Motor neuron (in vitro differentiated cells): ENCODE results near the gene MCEMP1. TPM values are rescaled to one million over a fixed set of nuclear protein-coding genes. Genes with fewer than 3 reads are reported as not detected.

Experiments used
- ATAC-seq, 8 experiments: fragments of 200-7000 bp; cut with Tn5 transposase; replicated peaks in 6 of 8; 2 replicates each; pipeline ENCODE4 v1.8.0; 2021; ENCODE audit warnings: mild to moderate bottlenecking in 8 of 8, moderate library complexity in 8 of 8
- H3K27ac ChIP-seq, 2 donors: fragments of 250-450 bp; sonication (Bioruptor Pico); 2 replicates each; pipeline ENCODE4 v1.9.0; 2021; ENCODE audit warnings: antibody characterized with exemption in 2 of 2, mild to moderate bottlenecking in 2 of 2, moderate library complexity in 1 of 2
- H3K4me1 ChIP-seq, 2 donors: fragments of 250-450 bp; sonication (Bioruptor Pico); replicated peaks in 1 of 2; 2 replicates each; pipeline ENCODE4 v1.6.1; 2021; ENCODE audit warnings: antibody characterized with exemption in 2 of 2, mild to moderate bottlenecking in 2 of 2, moderate library complexity in 1 of 2
- H3K4me3 ChIP-seq, 5 donors: fragments of 250-450 bp; sonication (Bioruptor Pico); 2 replicates each; pipeline ENCODE4 v1.9.0; 2021; ENCODE audit warnings: antibody characterized with exemption in 5 of 5, mild to moderate bottlenecking in 5 of 5, moderate library complexity in 4 of 5
- WGBS, 10 experiments: fragments of 450-650 bp; shearing (Covaris generic); methylation state at CpG; one replicate each; pipeline ENCODE4 v1.0.0; 2022; 5-methylcytosine and 5-hydroxymethylcytosine counted together
- in situ Hi-C, 9 experiments: fragments of 400-800 bp; cut with MboI; loops; one replicate each; pipeline ENCODE4 v1.15.0; 2021; ENCODE audit warnings: low sequenced_read_pairs in 9 of 9, low pct_unique_long_range_greater_than_20kb in 2 of 9; ENCODE audit not compliant: unreplicated experiment in 9 of 9
- total RNA-seq, 8 experiments: library from RNA; unstranded; fragments of 300-600 nt; gene quantifications; 2 replicates each; pipeline versions ENCODE4 v1.2.3 to v1.2.4, GENCODE V29; 2022

Gene MCEMP1, protein sequence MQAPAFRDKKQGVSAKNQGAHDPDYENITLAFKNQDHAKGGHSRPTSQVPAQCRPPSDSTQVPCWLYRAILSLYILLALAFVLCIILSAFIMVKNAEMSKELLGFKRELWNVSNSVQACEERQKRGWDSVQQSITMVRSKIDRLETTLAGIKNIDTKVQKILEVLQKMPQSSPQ
- total RNA-seq, result under 1 TPM in 2 of 8 experiments, not detected in 6; 0.13 to 0.85 TPM

DNA sequence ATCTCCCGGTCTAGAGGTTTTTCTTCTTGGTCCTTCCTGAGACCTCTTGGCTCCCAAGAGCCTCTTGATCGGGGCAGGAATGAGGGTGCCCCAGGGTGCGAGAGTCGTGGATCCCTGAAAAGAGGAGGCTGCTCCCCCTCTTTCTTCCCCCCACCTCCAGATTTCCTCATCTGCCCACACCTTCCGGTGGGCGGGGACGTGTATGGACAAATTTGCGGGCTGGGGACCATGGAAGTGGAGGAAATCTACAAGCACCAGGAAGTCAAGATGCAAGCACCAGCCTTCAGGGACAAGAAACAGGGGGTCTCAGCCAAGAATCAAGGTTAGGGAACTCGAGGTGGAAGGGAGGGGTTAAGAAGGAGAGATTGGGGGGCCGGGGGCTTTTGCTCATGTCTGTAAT is at the start of gene MCEMP1:
TSS of gene MCEMP1 (plus strand) at position 237 of the 400 bp plus-strand sequence. CDS start at position 268, 31 bp downstream.
- Histone ChIP-seq H3K27ac (no peak within 1 kb of the TSS), H3K4me1 (peaks cover 8% of the 10 kb centered on the region in 2 donors), H3K4me3 (no peak within 1 kb of the TSS)
- in situ Hi-C loops, result no loop called here
- no peak for ATAC-seq
- 10 to 70% (median 42%) methylated on average over 2 to 4 of the region's 10 CpGs; no CpG with 5 or more reads in 7 of the 10 experiments for WGBS, 10 experiments

DNA sequence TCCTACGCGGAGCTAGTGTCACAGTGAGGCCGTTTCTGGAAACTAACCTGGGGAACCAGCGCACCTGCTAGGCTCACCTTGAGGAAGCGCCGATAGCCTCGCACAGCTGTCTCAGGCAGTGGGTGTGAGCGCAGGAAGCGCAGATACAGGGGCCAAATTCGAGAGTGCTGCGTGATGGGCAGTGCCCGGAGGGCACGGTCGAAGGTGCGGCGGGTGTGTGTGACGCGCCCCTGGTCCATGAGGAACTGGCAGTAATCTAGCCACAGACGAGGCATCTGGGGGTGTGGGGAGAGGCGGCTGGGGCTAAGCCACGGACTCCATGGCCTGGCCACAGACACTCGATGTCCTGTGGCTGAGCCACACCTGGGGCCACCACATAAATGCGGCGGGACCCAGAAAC is 49.7 kb upstream of the MCEMP1 start:
- no peak overlapping the region for H3K4me3 ChIP-seq
- in situ Hi-C loops, result no loop called here
- H3K4me1 ChIP-seq, result peaks cover 10 to 14% of the 10 kb centered on the region in 2 donors
- no peak for ATAC-seq
- no peak overlapping the region for H3K27ac ChIP-seq
- WGBS, 10 experiments, result 90 to 100% (median 93%) methylated on average over 3 to 7 of the region's 24 CpGs; no CpG with 5 or more reads in 7 of the 10 experiments

DNA sequence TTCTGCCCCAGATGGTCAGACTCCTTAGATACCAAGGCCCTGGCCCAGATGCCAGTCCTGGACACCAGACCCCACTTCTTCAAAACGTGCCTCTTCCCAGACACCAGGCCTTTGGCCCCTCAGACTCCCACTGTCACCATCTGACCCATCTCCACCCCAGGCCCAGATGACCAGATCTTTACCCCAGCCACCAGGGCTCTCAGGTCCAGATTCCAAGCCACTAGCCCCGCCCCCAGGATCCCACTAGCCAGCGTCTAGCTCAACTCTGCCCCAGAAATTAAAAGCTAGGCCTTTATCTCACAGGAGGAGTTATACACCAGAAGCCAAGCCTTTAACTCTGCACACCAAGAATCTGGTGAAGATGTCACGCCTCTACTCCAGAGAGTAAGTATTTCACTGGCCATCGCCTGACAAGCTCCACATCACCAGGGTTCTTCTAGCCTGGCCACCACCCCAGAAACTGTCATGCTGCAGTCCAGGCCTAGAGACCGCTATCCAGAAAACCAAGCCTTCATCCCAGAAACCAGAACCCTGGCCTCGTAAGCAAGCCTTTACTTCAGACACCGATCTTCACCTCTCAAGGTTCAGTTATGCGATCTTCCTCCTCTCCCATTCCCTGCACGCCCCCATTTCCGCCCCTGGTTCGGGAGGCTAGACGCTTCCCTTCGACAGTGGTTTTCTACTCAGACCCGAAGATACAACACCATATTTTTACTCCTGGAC is 48.1 kb upstream of the MCEMP1 start:
- peaks cover 10 to 14% of the 10 kb centered on the region in 2 donors for H3K4me1 ChIP-seq
- in situ Hi-C loops, result no loop called here
- ATAC-seq, result no peak
- WGBS, 10 experiments, result 0% methylated on average over 1 to 10 of the region's 15 CpGs; no CpG with 5 or more reads in 5 of the 10 experiments
- peak overlapping the region; percentile 67 to 99 (median 95) for H3K4me3 ChIP-seq
- peak overlapping the region; percentile 73 to 88 for H3K27ac ChIP-seq

DNA sequence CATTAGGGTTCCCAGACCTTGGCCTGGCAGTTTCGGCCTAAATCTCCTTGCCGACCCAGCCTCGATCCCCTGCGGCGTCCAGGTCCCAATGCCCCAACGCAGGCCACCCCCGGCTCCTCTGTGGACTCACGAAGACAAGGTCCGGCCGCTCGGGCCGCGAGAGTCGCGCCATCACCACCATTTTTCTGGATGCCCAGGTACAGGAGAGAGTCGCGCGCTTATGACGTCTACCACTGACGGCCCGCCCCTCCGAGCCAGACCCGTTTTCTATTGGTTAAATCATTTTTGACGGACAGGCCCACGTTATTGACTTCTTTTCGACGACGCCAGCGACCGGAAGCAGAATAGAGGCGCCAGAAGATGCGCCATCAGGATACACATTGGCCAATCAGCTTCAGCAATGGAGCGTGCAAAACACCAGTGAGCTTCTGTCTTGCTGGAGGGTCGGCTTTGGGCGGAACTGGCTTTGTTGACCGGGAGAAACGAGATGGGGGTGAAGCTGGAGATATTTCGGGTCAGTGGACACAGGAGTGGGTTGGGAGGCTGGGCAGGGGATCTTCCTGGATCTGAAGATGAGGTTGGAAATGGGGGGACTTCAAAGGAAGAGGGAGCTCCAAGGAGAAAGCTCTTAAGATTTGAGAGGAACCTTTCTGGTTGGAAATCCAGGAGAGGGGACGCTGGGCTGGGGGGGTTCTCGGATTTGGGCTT is 47.4 kb upstream of the MCEMP1 start, which contains the start of the genes PET100 and XAB2:
TSS of gene PET100 (plus strand) at position 447 of the 708 bp plus-strand sequence. CDS start at position 488, 41 bp downstream.
TSS of gene XAB2 (minus strand) at position 199 of the 708 bp plus-strand sequence. CDS start at position 181, 18 bp downstream.
- 0 to 3% (median 0%) methylated on average over 2 to 10 of the region's 40 CpGs; no CpG with 5 or more reads in 3 of the 10 experiments for WGBS, 10 experiments

DNA sequence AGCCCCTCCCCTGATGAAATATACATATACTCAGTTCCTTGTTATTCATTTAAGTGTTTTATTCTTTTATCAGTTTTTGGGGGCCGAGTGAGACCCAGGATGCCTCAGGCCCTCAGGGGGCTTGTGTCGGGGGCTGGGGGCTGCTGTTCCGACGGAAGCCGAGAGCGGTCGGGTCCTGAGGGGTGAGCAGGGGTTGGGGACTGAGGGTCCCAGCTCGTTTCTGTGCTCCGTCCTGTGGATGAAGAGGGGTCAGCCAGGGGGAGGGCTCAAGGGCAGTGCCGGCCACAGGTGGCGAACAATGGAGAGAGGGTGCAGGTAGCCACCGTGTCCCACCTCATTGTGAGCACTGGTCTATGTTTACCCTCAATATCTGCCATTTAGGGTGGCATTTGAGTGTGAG is 45.3 kb upstream of the MCEMP1 start:
- no peak overlapping the region for H3K27ac ChIP-seq
- no peak for ATAC-seq
- 96 to 100% (median 96%) methylated on average over 4 to 6 of the region's 12 CpGs; no CpG with 5 or more reads in 7 of the 10 experiments for whole genome bisulfite sequencing, 10 experiments
- in situ Hi-C loops, result no loop called here
- H3K4me1 ChIP-seq, result peaks cover 10 to 14% of the 10 kb centered on the region in 2 donors
- H3K4me3 ChIP-seq, result no peak overlapping the region

More for the DNA sequence above, 47.4 kb upstream of the MCEMP1 start, which contains the start of the genes PET100 and XAB2:
- peaks cover 10 to 14% of the 10 kb centered on the region in 2 donors for H3K4me1 ChIP-seq
- ATAC-seq, result peak; percentile 95 to 99 (median 97)
- in situ Hi-C loops, result no loop called here
- H3K27ac ChIP-seq, result peak within 1 kb of the TSS; percentile 85 to 90
- H3K4me3 ChIP-seq, result peak within 1 kb of the TSS; percentile 67 to 99 (median 95)

DNA sequence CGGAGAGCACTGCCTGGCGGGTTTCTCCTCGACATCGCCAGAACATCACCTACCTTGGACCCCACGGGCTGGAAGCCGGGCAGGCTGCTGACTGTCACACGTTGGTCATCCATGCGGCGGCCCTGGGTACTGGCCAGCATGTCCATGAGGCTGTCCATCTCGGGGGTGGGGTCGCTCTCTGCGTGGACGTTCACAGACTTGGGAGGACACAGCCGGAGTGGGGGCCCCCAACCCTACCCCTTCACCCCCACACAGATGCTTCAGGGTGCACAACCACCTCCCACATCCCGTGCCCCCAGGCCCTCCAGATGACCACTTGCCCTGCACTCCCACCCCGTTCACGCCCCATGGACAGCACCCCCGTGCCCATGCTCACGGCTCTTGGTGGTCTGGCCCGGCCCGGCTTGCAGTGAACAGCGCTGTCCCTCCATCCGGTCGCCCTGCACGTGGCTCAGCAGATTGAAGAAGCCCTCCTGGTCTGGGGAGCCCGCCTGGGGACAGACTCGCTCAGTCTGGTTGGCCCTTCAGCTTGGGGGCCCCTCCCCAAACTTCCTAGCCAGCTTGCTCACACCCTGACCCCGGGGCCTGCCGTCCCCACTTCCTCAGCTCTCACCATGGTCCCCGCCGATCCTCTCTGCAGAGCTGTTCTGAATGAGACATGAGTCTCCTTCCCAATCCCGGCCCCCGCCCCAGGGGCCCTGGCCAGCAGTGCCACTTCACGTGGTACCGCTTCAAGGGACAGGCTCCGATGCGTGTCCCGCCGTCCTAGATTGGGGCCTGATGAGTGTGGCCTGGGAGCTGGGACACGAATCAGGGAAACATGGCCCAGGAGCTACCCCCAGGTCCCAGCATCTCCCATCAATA is 44.3 kb upstream of the MCEMP1 start:
- H3K4me1 ChIP-seq, result peaks cover 10 to 14% of the 10 kb centered on the region in 2 donors
- in situ Hi-C loops, result no loop called here
- H3K27ac ChIP-seq, result no peak overlapping the region
- ATAC-seq, result no peak
- 70 to 100% (median 92%) methylated on average over 1 to 2 of the region's 40 CpGs; no CpG with 5 or more reads in 5 of the 10 experiments for WGBS, 10 experiments
- no peak overlapping the region for H3K4me3 ChIP-seq

DNA sequence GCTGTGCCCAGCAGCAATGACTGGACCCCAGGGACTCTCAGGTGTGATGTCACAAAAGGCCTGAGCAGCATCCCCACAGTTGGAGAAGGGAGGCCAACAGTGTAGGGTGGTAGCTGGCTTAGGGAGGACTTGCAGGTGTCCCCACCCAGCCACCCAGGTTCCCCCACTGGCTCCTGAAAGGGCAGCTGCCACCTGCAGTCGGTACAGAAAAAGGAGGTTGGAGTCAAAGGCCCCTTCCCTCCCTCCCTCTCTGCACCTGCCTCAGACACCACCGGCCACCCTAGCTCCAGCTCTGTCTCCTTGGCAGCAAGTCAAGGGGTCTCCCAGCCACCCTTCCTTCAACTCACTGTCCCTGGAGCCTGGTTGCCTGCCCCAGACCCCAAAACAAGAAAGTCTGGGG is 43.2 kb upstream of the MCEMP1 start, which contains the start of gene PCP2:
TSS of gene PCP2 (minus strand) at position 22 of the 400 bp plus-strand sequence. CDS start 262 bp downstream, outside the sequence.
- H3K4me3 ChIP-seq, result no peak within 1 kb of the TSS
- in situ Hi-C loops, result no loop called here
- no peak for ATAC-seq
- no peak within 1 kb of the TSS for H3K27ac ChIP-seq
- WGBS, 10 experiments, result no CpG with 5 or more reads among the region's 2 CpGs
- peaks cover 6 to 7% of the 10 kb centered on the region in 2 donors for H3K4me1 ChIP-seq

DNA sequence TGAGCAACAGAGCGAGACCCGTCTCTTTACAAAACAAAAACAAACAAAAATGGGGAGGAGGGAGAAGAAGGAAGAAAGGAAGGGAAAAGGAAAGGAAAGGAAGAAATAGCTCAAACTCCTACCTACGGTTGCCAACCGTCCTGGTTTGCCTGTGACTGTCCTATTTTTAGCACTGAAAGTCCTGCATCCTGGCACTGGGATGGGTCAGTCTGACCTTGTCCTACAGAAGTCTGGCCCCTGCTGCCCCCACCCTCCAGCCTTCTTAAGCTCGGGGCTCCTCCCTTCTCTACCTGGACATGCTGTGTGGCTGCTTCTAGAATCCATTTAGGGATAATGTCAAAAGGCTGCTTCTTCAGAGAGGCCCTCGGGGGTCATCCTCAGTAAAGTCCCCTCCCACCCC is 41.2 kb upstream of the MCEMP1 start:
- in situ Hi-C loops, result no loop called here

DNA sequence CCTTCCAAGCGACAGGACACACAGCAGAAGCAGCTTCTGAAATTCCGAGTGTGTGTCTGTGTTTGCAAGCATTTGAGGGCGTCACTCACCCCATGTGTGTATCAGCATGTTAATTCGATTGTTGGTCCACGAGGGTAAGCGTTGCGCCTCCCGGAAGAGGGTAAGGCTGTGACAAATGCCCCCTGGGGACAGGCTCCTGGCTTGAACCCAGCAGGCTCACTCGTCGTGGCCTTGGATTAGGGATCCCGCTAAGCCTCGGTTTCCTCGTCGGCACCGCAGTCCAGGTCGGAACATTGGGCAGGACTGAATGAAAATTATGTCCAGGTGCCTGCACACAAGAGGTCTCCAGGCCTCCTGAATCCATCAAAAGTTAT is 40.6 kb upstream of the MCEMP1 start:
- WGBS, 10 experiments, result 19 to 100% (median 59%) methylated on average over 1 to 11 of the region's 16 CpGs; no CpG with 5 or more reads in 2 of the 10 experiments
- Histone ChIP-seq H3K4me3 (peak overlapping the region in 1 of 5 donors; percentile 31), H3K4me1 (no peaks in the 10 kb centered on the region), H3K27ac (no peak overlapping the region)
- in situ Hi-C loops, result no loop called here
- ATAC-seq, result no peak

More for the DNA sequence above, 41.2 kb upstream of the MCEMP1 start:
- WGBS, 10 experiments, result 0 to 60% (median 25%) methylated on average over 1 to 5 of the region's 6 CpGs; no CpG with 5 or more reads in 3 of the 10 experiments
- peaks cover 3% of the 10 kb centered on the region in 2 donors for H3K4me1 ChIP-seq
- no peak for ATAC-seq
- no peak overlapping the region for H3K4me3 ChIP-seq
- no peak overlapping the region for H3K27ac ChIP-seq

DNA sequence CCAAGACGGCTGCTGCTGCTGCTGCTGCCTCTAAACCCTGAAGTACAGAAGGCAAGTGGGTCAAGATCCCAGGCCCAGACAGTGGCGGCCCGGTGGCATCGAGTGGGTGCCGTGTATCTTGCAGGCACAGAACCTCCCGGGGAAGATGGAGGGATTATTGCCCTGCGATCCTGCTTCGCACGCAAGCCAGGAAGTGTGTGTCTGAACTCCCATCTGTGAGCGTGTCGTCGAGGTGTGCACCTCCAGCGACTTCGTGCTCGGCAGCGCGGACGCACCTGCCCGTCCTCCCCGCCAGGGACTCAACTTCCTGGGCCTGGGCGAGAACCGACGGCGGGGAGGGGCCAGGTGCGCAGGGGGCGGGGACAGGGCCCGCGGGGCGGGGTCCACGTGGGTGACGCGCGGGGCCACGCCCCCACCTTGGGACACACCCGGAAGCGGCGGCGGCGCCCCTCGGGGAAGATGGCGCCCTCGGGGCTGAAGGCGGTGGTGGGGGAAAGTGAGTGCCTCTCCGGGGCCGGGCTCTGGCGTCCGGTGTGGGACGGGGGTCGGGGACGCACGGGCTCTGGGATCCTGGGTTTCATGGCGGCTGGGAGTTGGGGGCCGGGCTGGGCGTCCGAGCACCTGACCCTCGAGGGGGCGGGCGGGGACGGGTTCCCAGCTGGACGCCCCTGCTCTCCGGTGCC is 40.1 kb upstream of the MCEMP1 start, which contains the start of gene STXBP2:
TSS of gene STXBP2 (plus strand) at position 420 of the 683 bp plus-strand sequence. CDS start at position 460, 40 bp downstream.
- 0 to 17% (median 7%) methylated on average over 1 to 8 of the region's 61 CpGs; no CpG with 5 or more reads in 6 of the 10 experiments for WGBS, 10 experiments
- in situ Hi-C loops, result no loop called here
- ATAC-seq, result peak in 3 of 8 experiments; percentile 10 to 75 (median 19)
- Histone ChIP-seq H3K4me3 (peak within 1 kb of the TSS in 1 of 5 donors; percentile 31), H3K27ac (no peak within 1 kb of the TSS), H3K4me1 (no peaks in the 10 kb centered on the region)

DNA sequence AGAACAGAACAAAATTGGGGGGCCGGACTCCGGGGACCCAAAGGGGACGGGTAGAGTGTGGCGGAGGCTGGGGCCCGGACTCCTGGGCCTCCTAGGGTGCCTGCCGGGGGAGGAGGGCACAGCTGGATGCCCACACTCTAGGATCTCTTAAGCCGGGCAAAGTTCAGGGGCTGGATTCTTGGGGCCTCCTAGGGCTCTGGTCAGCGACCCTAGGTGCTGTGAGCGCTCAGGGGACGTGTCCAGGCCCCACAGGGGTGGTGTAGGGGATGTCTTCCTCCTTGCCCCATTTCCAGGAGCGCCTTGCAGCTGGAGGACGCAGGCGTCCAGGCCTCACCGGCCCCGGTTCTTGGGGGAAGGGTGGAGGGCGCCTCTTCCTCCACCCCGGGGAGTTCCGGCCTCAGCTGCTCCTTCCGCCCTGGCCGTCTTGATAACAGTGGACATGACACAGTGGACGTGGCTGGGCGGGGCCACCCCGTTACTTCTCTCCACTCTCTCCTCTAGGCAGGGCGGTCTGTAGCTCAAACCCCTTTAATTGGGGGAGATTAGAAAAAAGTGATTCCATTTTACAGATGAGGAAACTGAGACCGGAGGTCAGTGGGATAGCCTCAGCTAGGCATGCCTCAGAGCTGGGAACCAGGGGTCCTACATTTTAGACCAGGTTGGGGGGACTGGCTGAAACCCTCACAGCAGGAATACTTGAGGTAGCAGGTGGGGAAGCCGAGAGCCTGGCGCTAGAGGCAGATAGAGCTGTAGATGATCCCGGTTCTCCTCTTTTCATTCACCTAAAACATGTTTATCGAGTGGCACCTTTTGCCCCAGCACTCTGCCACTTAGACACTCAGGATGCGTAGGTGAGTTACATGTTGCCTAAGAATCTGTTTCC is 39.3 kb upstream of the MCEMP1 start:
- whole genome bisulfite sequencing, 10 experiments, result 17 to 88% (median 56%) methylated on average over 2 to 11 of the region's 30 CpGs; no CpG with 5 or more reads in 6 of the 10 experiments
- peak overlapping the region in 1 of 5 donors; percentile 31 for H3K4me3 ChIP-seq
- no peak overlapping the region for H3K27ac ChIP-seq
- no peaks in the 10 kb centered on the region for H3K4me1 ChIP-seq
- ATAC-seq, result peak in 3 of 8 experiments; percentile 5 to 51 (median 13)
- in situ Hi-C loops, result no loop called here
